Measurements from ENCODE around the gene TMEM126A. TPM values are rescaled to one million over a fixed set of nuclear protein-coding genes. Genes with fewer than 3 reads are reported as not detected.

The TMEM126A gene
- total and polyA plus RNA-seq, 2 of the 13 experiments (the other 11 are each of a cell fraction or from before 2014, with no cell fraction given): 59.5 to 66.9 TPM

GRCh38 chr11:85647604-85648299, at the start of gene TMEM126A (continued):
- TF ChIP-seq DMTF1 (CRISPR knock-in tag; IDR thresholded peaks at IDR 0.05) (no peak), TCF12 (IDR thresholded peaks at IDR 0.05) (no peak), TCF12 (CRISPR knock-in tag; IDR thresholded peaks at IDR 0.05) (no peak), ZSCAN21 (CRISPR knock-in tag; IDR thresholded peaks at IDR 0.05; ENCODE audit: borderline replicate concordance) (peak; percentile 35; the same call in 1 of the 2 replicates), CHD4 (IDR thresholded peaks at IDR 0.05; ENCODE audit: borderline replicate concordance, low read length) (no peak), RAD51 (IDR thresholded peaks at IDR 0.05; ENCODE audit: borderline replicate concordance) (no peak), ELF1 (CRISPR knock-in tag; IDR thresholded peaks at IDR 0.05) (peak; percentile 80), KIAA2018 (CRISPR knock-in tag; IDR thresholded peaks at IDR 0.05; ENCODE audit: borderline replicate concordance) (no peak), ETV6 (CRISPR knock-in tag; conservative IDR thresholded peaks at IDR 0.05) (0 out of 2 replicates have a peak, but pooled peaks have one; percentile 18), ERF (CRISPR knock-in tag; IDR thresholded peaks at IDR 0.05) (peak; percentile 67; the same call in 1 of the 2 replicates), CBFB (CRISPR knock-in tag; IDR thresholded peaks at IDR 0.05) (peak; percentile 27; the same call in 1 of the 2 replicates), ZMYM4 (CRISPR knock-in tag; IDR thresholded peaks at IDR 0.05) (peak; percentile 93), ZNF720 (CRISPR knock-in tag; IDR thresholded peaks at IDR 0.05) (no peak), MTA3 (CRISPR knock-in tag; IDR thresholded peaks at IDR 0.05) (no peak), ZNF607 (CRISPR knock-in tag; IDR thresholded peaks at IDR 0.05; ENCODE audit: borderline replicate concordance) (peak; percentile 52; the same call in 1 of the 2 replicates), ZNF33A (CRISPR knock-in tag; IDR thresholded peaks at IDR 0.05; ENCODE audit: borderline replicate concordance) (peak; percentile 59; the same call in 1 of the 2 replicates), KLF6 (CRISPR knock-in tag; IDR thresholded peaks at IDR 0.05) (0 out of 2 replicates have a peak, but pooled peaks have one; percentile 57), FOSL2 (CRISPR knock-in tag; IDR thresholded peaks at IDR 0.05) (peak; percentile 40; the same call in 1 of the 2 replicates)
- TF ChIP-seq, protein P1, sequence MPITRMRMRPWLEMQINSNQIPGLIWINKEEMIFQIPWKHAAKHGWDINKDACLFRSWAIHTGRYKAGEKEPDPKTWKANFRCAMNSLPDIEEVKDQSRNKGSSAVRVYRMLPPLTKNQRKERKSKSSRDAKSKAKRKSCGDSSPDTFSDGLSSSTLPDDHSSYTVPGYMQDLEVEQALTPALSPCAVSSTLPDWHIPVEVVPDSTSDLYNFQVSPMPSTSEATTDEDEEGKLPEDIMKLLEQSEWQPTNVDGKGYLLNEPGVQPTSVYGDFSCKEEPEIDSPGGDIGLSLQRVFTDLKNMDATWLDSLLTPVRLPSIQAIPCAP (CRISPR knock-in tag; IDR thresholded peaks at IDR 0.05; ENCODE audit: low read depth): no peak

Measured in HepG2 (cell line).